ENCODE results near the gene SNTA1. TPM values are rescaled to one million over a fixed set of nuclear protein-coding genes. Genes with fewer than 3 reads are reported as not detected.
"Not testable (repeated sequence)": the region's sequence is repeated elsewhere in the genome, so short reads cannot be mapped to it uniquely, and the experiment has no call there.

Gene SNTA1
- total RNA-seq, 2 experiments from 2014 or later = 36.6 to 44.8 TPM

- peaks cover 38% of the 10 kb centered on the region for H3K4me1 ChIP-seq (ENCODE audit: insufficient read depth, low read length, poor library complexity, severe bottlenecking)
- H3K4me3 ChIP-seq (ENCODE audit: low read depth, low read length, poor library complexity, severe bottlenecking) = no peak overlapping the region
- TF ChIP-seq CTCF (conservative IDR thresholded peaks at IDR 0.05; ENCODE audit: low read length) = no peak
- no peak for TF ChIP-seq EZH2phosphoT487 (IDR thresholded peaks at IDR 0.05; ENCODE audit: borderline replicate concordance, low read depth, low read length)
- H3K27ac ChIP-seq (ENCODE audit: low read depth, low read length, poor library complexity, severe bottlenecking) = peak overlapping the region; percentile 4
- peak overlapping the region; percentile 42; the same call in 1 of the 2 replicates for H2AFZ ChIP-seq (ENCODE audit: low read length)
- H3K36me3 ChIP-seq (ENCODE audit: insufficient read depth, low read length) = no peaks in the 10 kb centered on the region; the same call in 1 of the 2 replicates
- no TSS peak for BruUV-seq (replicated peaks)
- no peaks in the 10 kb centered on the region for H3K79me2 ChIP-seq (ENCODE audit: insufficient read depth, low read depth, low read length)
- peak overlapping the region; percentile 36 for H3K4me2 ChIP-seq (ENCODE audit: low read length)
- no peaks in the 10 kb centered on the region for H3K9me2 ChIP-seq (ENCODE audit: insufficient read depth, low read length)
- intact Hi-C loops (cut with micrococcal nuclease; ENCODE audit: unreplicated experiment) = no loop called here
- DNase-seq (ENCODE audit: low spot score) = no peak
- CTCF ChIA-PET (ENCODE audit: unreplicated experiment) = interaction anchor here (0.6 kb wide), 2 partner anchors 11 to 57 kb away, joined by 3 read pairs; no protein-coding TSS in a partner anchor
- no peaks in the 10 kb centered on the region for H4K20me1 ChIP-seq (ENCODE audit: insufficient read depth, low read length)
- POLR2A ChIA-PET = interaction anchor here (0.6 to 1.4 kb wide), 3 partner anchors 10 to 101 kb away, joined by 3 to 4 read pairs (median 4); partner anchors contain the start of gene SNTA1
- no peaks in the 10 kb centered on the region for H3K9me3 ChIP-seq (ENCODE audit: low read length)
These were observed 22.1 kb upstream of the SNTA1 start for GRCh38 chr20:33465481-33466302.

- H3K9me3 ChIP-seq (ENCODE audit: low read length); H3K9me2 ChIP-seq (ENCODE audit: insufficient read depth, low read length); H3K27ac ChIP-seq (ENCODE audit: low read depth, low read length, poor library complexity, severe bottlenecking); BruUV-seq (replicated peaks); H2AFZ ChIP-seq (ENCODE audit: low read length); H3K79me2 ChIP-seq (ENCODE audit: insufficient read depth, low read depth, low read length); H3K4me2 ChIP-seq (ENCODE audit: low read length); H3K4me3 ChIP-seq (ENCODE audit: low read depth, low read length, poor library complexity, severe bottlenecking); CTCF ChIA-PET (ENCODE audit: unreplicated experiment); intact Hi-C loops (cut with micrococcal nuclease; ENCODE audit: unreplicated experiment); H3K36me3 ChIP-seq (ENCODE audit: insufficient read depth, low read length); H4K20me1 ChIP-seq (ENCODE audit: insufficient read depth, low read length); POLR2A ChIA-PET; DNase-seq (ENCODE audit: low spot score): not testable (repeated sequence)
- peaks cover 38% of the 10 kb centered on the region for H3K4me1 ChIP-seq (ENCODE audit: insufficient read depth, low read length, poor library complexity, severe bottlenecking)
These were observed 21.2 kb upstream of the SNTA1 start for GRCh38 chr20:33464759-33465158.

- no peaks in the 10 kb centered on the region for H3K79me2 ChIP-seq (ENCODE audit: insufficient read depth, low read depth, low read length)
- no peaks in the 10 kb centered on the region for H4K20me1 ChIP-seq (ENCODE audit: insufficient read depth, low read length)
- H2AFZ ChIP-seq (ENCODE audit: low read length) = no peak overlapping the region
- H3K9me3 ChIP-seq (ENCODE audit: low read length) = no peaks in the 10 kb centered on the region
- H3K36me3 ChIP-seq (ENCODE audit: insufficient read depth, low read length) = no peaks in the 10 kb centered on the region; the same call in 1 of the 2 replicates
- CTCF ChIA-PET (ENCODE audit: unreplicated experiment) = no interaction called here
- intact Hi-C loops (cut with micrococcal nuclease; ENCODE audit: unreplicated experiment) = no loop called here
- H3K27ac ChIP-seq (ENCODE audit: low read depth, low read length, poor library complexity, severe bottlenecking) = no peak overlapping the region
- TF ChIP-seq EZH2phosphoT487 (IDR thresholded peaks at IDR 0.05; ENCODE audit: borderline replicate concordance, low read depth, low read length) = no peak
- no peak for TF ChIP-seq CTCF (conservative IDR thresholded peaks at IDR 0.05; ENCODE audit: low read length)
- no peak for DNase-seq (ENCODE audit: low spot score)
- H3K9me2 ChIP-seq (ENCODE audit: insufficient read depth, low read length) = no peaks in the 10 kb centered on the region
- no peak overlapping the region for H3K4me2 ChIP-seq (ENCODE audit: low read length)
- POLR2A ChIA-PET = interaction anchor here (0.6 to 0.7 kb wide), 3 partner anchors 20 to 117 kb away, joined by 4 to 7 read pairs (median 5); partner anchors contain the start of gene SNTA1
- no peak overlapping the region for H3K4me3 ChIP-seq (ENCODE audit: low read depth, low read length, poor library complexity, severe bottlenecking)
- BruUV-seq (replicated peaks) = no TSS peak
- H3K4me1 ChIP-seq (ENCODE audit: insufficient read depth, low read length, poor library complexity, severe bottlenecking) = peaks cover 39% of the 10 kb centered on the region
These were observed 20.0 kb upstream of the SNTA1 start for GRCh38 chr20:33463332-33464101.

Measured in OCI-LY7 (cell line).